Dedifferentiated amniotic fluid mesenchymal stem cell (primary cell): ENCODE results near the gene EPHA2.

Experiments
- DNase-seq: peaks from one replicate; pipeline ENCODE4 v3.0.0-alpha.2; 2016; ENCODE audit errors: extremely low spot score

EPHA2 gene

GRCh38 chr1:16092097-16092922 lies 63.6 kb downstream of the EPHA2 start:
- DNase-seq: no peak

DNA sequence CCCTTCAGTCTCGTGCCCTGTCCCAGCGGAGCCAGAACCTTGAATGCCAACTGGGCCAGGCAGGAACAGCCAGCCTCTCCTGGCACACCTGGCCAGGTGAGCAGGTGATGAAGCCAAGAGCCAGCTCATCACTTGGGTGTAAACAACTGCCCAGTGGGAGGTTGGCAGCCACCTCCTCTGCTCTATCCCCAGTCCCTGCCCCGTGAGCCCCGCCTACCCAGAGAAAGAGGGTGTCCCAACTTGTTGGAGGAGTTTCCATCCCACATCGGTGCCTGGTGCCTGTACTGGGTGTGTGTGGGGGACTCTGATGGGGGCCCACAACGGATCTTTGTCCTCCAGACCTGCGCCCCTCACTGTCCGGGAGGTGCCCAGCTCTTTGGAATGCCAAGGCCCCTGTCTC lies 64.6 kb downstream of the EPHA2 start:
- no peak for DNase-seq

DNA sequence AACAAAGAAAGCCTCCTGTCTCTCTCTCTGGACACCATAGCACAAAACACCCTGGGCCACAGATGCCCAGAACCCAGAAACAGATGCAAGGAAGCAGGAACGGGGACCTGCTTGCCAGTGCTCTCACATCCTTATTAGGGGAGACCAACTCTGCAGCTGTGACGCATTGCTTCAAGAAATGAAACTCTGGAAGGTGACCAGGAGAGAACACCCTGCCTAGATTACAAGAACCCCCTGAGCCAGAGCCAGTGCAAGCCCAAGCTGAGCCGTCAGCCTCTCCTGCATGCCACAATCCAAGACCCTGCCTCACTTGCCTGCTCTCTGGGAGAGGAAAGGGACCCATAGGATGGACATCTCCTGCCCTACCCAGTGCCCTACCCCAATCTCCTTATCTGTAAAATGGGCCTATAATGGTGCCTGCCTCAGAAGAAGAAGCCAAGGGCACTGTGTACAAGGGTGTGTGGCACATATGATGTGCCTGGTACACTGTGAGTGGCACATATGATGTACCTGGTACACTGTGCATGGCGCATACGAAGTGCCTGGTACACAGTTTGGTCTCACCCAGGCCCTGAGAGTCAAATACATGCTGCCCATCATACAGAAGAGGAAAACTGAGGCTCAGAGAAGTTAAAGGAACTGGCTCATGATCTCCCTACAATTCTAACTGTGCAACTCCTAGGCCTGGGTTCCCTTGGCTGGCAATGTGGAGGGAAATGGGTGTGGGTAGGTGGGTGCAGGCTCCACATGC lies 65.6 kb downstream of the EPHA2 start:
- DNase-seq: no peak

- DNase-seq: peak; percentile 78
Measured at GRCh38 chr1:16088996-16089395, 66.9 kb downstream of the EPHA2 start.

GRCh38 chr1:16088351-16088911 lies 67.4 kb downstream of the EPHA2 start:
- DNase-seq: no peak

DNA sequence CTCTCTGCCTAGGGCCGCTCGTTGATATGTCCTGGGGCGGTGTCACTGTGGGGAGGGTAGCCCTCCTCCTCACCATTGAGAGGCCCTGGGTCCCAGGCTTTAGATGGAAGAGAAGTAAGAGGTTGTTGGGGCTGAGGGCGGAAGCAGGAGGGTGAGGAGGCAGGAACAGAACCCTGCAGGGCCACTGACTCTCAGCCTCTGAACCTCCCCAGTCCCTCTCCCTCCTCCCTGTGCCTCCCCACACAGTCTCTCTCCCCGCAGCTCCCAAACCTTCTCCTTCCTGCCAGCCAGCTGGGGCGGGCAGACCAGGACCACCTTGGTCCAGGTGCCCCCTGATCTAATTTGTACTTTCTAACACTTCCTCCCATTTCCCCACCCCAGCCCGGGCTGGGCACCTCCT lies 68.1 kb downstream of the EPHA2 start:
- DNase-seq: no peak

DNA sequence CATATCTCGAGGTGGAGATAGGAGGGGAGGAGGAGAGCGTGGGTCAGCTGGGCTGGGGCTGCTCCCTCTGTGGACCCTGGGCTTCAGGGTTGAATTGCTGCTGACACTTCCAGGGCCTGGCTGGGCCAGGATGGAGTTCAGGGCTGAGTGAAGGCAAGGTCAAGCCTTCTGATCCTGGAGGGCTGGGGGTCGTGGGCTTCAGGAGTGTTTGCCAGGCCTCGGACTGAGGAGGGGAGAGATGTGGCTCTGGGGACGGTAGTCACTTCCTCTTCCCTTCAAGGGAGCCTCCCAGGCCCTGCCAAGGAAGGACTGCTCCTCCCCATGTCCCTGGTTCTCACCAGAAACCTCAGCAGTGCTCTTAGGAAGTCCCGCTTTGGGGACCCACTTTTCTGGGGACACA lies 70.3 kb downstream of the EPHA2 start:
- no peak for DNase-seq

DNA sequence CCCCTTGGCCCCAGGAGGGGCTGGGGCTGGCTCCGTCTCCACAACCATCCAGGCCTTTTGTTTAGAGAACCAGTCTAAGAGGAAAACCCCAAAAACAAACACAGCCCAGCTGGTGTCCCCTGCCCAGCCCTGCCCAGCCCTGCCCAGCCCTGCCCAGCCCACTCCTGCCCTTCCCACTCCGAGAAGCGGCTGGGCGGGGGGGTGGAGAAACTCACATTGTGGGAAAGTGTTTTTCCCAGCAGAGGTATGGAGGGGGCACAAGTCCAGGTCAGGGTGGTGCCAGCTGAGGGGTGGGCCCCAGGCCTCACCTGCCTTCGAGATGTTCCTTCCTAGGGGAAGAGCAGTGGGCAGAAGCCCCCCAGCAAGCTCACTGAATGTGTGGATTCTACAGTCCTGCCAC lies 72.4 kb downstream of the EPHA2 start:
- DNase-seq: no peak

GRCh38 chr1:16082283-16083038 lies 73.4 kb downstream of the EPHA2 start:
- DNase-seq: peak; percentile 40

DNA sequence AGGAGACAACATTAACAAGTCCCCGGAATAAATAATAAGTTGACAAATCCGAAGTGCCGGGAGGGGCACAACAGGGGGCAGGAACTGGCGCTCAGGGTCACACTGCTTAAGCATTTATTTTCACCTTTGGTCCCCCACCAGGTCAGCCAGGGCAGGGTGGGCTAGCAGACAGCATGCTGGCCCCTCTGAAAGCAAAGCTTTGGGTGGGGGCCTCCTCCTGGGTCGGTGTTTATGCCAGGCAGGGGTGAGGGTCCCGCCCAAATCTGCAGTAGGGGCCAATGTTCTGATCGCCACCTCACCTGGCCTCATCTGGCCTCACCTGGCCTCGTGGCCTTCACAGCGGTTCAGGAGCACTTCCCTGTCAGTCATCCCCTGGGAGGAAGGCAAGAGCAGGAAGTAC lies 74.2 kb downstream of the EPHA2 start:
- DNase-seq: no peak

- no peak for DNase-seq
Measured at GRCh38 chr1:16080422-16081150, 75.3 kb downstream of the EPHA2 start.

GRCh38 chr1:16078925-16079656 lies 76.8 kb downstream of the EPHA2 start:
- DNase-seq: peak; percentile 49

GRCh38 chr1:16077406-16078245 lies 78.2 kb downstream of the EPHA2 start:
- DNase-seq: no peak

DNA sequence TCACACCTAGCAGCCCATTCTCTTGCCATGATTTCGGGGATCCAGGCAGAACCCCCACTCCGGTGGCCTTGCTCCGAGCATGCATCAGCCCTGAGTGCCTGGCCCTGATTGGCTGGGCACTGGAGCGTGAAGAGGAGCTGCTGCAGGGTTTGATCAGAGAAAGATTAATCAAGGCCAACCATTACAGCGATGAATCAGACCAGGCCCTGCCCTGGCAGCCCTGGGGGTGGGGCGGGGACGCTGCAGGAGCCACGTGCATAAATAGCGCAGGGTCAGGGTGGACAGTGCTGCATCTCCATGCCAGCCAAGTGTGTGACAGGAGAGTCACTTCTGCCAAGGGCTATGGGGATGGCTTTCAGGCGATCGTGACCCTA lies 79.0 kb downstream of the EPHA2 start:
- peak; percentile 16 for DNase-seq

DNA sequence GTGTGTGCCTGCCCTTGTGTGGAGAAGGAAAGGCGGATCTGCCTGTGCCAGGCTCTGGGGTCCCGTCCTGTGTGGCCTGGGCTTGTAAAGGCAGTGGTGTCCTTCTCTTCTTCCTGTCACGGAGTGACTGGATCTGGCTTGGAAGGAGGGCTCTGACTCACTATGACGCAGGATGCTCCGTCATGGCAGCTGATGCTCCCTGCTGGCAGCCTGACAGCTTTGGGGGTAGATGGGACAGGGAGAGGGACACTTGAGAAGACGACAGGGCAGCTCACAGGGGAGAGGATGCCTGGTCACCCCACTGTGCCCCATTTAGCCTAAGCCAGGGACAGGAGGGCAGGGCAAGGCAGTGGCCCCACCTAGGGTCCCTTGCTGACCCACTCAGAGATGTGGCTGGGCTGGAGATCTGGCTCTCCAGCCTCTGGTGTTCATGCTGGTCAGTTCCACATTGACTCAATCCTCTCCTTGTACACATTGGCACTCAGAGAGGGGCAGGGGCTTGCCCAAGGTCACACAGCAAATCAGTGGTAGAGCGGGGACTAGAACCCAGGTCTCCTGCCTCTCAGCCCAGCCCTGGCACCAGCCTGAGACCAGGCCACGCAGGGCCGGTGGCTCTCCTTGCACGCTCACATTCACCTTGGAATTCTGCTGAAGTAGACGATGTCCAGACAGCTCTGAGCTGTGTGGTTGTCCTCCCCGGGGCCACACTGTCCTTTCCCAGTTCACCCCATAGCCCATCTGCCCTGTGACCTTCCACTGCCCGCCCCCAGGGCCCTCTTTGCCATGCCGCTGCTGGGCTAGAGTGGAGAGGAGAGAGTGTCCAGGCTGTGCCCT lies 79.6 kb downstream of the EPHA2 start:
- peak; percentile 66 for DNase-seq

DNA sequence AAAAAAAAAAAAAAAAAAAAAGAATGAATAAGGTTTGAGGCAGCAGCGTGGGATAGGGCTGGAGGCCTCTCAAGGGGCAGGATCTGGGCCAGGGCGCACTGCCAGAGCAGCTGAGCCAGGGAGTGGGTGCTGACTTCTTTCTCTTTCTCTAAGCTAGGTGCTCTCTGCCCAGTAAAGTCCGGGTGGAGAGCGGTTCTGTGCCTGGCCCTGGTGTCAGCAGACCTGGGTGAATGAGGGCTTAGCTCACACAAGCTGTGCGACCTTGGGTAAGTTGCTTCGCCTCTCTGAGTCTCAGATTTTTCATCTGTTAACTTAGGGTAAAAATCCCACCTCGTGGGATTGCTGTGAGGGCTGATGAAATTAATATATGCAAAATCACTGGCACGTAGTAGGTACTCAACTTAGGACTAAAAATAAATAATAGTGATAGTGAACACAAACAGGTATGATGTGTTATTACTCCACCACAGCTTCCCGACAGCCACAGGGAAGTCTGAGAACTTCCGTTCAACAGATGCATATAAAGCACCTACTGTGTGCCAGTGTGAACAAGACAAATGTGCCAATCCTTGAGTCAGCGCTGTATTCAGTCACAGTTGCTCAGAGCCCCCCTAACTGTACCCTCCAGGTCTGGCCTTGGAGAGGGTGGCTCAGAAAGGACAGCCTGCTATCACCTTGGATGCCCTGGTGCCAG lies 80.4 kb downstream of the EPHA2 start:
- DNase-seq: peak; percentile 17
